IPS DF 4.7 (cell line): ENCODE data around the gene GRIN3A.

Source experiments
- DNase-seq: peaks from one replicate; pipeline ENCODE4 v3.0.0-alpha.2; 2013; ENCODE audit warnings: low spot score; ENCODE audit errors: extremely low read depth

Gene GRIN3A

DNA sequence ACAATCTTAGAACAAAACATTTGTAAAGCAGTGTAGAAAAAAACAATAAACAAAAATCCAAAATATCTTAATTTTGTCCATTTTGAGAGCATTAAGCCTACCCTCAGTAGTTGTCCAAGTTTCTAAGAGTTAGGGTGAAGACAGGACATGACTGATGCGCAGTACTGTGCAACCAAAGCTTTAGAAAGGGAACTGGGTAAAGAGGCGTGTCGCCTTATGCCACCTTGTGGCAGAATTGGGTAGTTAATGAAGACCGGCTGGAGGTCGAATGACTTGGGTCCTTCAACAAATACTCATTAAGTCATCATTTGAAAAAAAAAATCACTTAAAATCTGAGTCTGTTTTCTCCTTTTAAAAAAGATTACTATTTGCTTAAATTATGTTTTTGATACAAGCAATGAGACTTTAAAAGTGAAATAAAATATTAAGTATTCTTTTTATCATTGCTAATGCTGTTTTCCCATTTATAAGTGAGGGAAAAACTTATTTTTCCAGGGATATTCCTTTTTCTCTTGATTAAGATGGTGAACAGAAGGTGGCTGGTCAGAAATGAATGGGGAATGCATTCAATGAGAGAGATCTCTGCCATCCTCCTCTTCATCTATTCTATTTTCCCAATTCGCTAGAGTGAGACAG lies 208.3 kb downstream of the GRIN3A start:
- no peak for DNase-seq

DNA sequence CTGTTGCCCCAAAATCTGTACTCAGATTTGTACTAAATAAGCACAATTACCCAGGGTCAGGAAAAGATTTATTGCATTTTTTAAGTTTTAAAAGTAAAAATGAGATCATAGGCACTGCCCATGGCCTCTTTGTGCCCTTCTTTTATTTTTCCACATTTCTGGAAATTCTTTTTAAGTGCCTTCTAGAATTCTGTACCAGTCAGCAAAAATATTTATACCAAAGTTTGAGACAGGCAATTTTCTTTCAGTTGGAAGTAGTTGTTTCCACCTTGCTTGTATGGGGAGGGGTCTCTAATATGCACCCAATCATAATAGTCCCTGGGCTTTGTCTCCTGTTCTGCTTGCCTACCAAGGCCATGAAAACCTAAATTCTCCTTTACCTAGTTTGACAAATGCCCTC lies 210.4 kb downstream of the GRIN3A start:
- no peak for DNase-seq

DNA sequence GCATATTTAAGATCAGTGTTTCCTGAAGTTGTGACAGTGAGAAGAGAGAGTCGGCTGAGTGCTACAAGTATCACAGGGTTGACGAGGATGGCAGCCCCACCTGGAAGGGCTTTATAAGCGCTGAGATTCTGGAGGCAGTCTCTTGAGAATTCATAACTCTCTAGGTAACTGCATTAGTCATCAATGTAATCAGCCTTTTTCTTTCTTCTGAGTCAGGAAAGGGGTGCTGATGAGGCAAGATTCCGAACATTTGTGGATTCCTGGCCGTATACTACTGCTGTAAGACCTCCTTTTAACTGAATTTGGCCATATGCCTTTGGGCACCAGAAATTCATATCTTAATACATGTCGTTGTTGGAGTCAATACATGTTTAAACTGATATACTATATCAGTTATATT lies 211.4 kb downstream of the GRIN3A start:
- DNase-seq = no peak

DNA sequence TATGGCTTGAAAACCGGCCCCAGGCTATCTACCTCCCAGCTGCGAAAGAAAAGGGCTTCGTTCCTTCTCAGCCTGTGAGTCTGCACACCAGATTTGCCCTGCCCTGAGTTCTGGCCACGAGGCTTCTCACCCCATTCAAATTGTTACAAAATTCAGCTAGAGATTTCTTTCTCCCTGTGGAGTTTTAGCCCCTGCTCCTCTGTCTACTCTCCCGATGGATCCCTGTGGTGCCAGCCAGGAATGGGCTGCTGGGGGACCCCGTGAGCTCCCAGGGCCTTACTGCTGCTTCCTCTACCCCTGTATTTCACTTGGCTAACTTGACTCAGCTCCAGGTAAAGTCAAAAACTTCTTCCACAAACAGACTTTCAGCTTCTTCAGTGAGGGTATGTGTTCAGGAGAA lies 214.1 kb downstream of the GRIN3A start:
- no peak for DNase-seq
